HG03280 (cell line): ENCODE data around the gene IPO9.
"Not testable (repeated sequence)": the region's sequence is repeated elsewhere in the genome, so short reads cannot be mapped to it uniquely, and the experiment has no call there.

Source experiments
- ATAC-seq: cut with Tn5 transposase; IDR thresholded peaks from one replicate; pipeline ENCODE4 v1.9.1; 2021; ENCODE audit warnings: mild to moderate bottlenecking, moderate library complexity; ENCODE audit not compliant: unreplicated experiment

The IPO9 gene

DNA sequence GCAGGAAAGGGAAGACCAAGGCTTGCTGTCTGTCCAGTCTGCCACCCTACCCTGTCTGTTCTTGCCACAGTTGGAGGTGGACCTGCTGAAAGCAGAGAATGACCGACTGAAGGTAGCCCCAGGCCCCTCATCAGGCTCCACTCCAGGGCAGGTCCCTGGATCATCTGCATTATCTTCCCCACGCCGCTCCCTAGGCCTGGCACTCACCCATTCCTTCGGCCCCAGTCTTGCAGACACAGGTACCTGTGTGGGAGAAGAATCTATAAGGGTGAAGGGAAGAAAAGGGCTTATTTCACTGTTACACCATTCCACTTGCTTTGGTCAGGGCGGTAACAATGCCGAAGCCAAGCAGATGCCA, 20.3 kb upstream of the IPO9 start:
- no peak for ATAC-seq

DNA sequence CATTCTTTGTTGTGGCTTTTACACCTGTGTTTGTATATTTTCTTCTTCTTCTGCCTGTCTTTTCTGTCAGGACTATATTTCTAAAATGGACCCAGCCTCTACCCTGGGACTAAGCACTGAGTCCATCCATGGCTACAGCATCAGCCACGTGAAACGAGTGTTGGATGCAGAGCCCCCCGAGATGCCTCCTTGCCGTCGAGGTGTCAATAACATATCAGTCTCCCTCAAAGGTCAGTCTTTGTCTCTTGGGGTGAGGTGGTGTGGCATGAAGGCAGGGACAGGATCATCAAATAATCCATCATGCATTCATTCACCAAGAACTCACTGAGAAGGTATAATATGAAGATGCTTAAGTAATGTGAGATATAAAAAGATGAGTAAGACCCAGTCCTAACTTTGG, 19.1 kb upstream of the IPO9 start:
- ATAC-seq = no peak

DNA sequence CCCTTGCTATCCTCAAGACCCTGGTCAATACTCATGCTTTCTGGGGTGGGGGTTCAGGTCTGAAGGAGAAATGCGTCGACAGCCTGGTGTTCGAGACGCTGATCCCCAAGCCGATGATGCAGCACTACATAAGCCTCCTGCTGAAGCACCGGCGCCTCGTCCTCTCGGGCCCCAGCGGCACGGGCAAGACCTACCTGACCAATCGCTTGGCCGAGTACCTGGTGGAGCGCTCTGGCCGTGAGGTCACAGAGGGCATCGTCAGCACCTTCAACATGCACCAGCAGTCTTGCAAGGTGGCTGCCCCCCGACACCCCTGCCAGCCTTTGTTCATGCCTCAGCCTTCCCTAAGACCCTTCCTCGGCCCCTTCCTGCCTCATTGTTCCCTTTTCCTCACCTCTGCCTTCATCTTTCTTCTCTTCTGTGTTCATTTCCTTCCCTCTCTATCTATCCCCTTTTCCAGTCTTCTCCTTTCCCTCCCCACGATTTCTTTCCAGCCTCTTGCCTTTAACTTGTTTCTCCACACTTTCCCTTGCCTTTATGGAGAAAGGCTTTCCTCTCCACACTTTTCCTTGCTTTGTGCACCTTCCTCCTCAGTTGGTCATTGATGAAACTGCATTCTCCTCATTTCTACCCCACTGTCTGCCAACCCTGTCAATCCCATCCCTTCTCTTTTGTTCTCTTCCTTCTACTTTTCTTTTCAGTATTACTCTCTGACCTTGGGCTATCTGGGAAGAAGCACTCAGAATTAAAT, 18.3 kb upstream of the IPO9 start:
- ATAC-seq = no peak

DNA sequence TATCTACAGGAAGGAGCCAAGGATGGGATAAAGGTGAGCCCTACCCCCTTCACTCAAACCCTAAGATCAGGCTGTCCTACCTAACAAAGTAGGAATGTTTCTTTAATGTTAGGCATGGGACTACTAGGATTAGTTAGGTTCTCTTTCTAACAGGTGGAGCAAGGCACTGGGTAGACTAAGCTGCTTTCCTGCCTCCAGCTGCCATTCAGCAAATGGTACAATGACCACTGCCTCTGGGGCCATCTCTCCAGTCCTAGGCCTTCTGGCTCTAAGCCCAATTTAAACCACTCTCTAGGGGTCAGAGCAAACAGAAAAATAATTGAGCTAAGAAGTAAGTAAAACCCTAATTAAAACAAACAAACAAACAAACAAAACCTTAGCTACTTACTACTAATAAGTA, 15.7 kb upstream of the IPO9 start:
- ATAC-seq = no peak

DNA sequence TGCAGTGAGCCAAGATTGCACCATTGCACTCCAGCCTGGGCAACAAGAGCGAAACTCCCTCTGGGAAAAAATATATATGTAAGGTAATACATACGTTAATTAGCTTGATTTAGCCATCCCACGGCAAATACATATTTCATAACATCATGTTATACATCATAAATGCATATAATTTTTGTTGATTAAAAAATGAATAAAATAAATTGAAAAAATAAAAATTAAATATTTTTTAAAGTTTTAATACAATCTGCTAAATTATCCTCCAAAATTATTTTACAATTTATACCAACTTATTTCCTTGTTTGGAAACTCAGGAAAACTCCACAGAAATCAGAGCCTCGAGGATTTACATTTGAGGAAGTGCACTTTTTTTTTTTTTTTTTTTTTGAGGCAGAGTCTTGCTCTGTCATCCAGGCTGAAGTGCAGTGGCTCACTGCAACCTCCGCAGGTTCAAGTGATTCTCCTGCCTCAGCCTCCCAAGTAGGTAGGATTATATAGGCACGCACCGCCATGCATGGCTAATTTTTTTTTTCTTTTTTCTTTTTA, 12.6 kb upstream of the IPO9 start:
- ATAC-seq = no peak

DNA sequence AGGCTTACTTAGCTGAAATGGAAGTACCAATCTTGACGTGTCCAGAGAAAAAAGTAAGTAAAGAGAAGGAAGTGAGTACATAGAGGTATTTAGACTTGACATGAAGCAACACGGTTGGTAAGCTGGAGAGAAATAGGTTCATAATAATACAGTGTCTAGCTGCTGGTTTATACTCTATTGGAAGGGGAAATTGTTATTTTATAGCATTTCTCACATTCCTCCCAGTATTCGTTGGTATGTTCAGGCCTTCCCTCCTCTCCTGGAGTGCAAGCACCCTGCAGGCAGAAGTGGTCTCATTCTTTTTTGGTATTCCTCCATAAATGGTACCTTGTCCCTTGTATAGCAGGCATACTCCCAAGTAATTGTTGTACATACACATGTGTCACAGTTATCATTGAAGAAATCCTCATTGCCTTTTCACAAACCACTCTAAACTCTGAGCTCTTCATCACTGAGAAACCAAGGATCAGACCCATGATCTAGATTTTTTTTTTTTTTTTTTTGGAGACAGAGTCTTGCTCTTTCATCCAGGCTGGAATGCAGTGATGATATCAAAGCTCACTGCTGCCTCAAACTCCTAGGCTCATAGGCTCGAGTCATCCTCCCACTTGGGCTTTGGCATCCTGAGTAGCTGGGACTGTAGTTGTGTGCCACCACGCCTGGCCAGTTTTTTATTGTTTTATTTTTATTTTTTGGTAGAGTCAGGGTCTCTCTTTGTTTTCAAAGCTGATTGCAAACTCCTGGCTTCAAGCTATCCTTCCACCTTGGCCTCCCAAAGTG, 9.8 kb upstream of the IPO9 start:
- no peak for ATAC-seq

DNA sequence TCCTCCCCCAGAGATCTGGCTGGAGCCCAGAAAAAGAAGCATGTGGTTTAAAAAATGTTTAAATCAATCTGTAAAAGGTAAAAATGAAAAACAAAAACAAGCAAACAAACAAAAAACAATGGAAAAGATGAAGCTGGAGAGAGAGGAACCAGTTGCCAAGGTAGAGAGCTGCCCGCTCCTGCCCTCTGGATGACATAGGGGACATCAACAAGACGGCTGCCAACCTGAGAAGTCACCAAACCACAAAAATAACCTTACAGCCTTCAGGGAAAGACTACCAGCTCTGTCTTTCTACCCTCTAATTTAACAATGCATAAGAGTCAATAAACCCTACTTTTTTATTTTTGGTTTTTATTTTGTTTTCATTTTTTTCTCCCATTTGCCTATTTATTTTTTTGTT, 8.5 kb upstream of the IPO9 start:
- no peak for ATAC-seq

DNA sequence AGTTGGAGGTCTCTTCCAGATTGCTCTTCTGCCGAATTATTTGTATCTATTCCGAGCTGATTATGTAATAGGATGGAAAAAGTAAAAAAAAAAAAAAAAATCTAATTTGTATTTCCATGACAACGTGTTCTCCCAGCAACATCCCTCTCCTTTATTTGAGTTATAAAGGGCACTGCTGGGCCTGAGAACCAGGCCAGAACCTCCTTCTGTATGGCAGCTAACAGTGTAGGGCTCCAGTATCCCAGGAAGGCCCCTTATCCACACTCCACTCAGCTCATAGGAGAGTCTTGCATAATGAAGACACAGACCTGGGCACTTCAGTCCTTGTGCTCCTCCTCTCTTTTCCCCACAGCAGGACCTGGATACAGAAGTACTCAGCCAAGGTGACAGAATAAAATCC, 3.7 kb upstream of the IPO9 start:
- no peak for ATAC-seq

DNA sequence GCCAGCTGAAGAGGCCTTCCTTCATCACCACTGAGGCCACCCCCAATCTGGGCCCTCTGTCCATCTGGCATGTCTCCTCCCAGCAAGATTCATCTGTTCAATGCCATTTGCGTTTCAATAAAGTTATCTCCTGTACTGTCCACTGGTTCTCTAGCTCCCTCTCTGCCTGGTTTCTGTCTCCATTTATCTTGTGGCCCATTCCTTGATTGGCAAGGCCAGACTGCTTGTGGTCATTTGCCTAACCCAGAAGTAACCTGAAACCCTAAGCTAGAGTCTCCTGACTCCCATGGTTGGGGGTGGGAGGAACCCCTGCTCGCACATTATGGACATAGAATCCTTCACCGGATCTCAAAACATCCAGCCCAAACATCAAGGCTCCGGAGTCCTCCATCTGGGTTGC, 2.1 kb upstream of the IPO9 start:
- no peak for ATAC-seq

DNA sequence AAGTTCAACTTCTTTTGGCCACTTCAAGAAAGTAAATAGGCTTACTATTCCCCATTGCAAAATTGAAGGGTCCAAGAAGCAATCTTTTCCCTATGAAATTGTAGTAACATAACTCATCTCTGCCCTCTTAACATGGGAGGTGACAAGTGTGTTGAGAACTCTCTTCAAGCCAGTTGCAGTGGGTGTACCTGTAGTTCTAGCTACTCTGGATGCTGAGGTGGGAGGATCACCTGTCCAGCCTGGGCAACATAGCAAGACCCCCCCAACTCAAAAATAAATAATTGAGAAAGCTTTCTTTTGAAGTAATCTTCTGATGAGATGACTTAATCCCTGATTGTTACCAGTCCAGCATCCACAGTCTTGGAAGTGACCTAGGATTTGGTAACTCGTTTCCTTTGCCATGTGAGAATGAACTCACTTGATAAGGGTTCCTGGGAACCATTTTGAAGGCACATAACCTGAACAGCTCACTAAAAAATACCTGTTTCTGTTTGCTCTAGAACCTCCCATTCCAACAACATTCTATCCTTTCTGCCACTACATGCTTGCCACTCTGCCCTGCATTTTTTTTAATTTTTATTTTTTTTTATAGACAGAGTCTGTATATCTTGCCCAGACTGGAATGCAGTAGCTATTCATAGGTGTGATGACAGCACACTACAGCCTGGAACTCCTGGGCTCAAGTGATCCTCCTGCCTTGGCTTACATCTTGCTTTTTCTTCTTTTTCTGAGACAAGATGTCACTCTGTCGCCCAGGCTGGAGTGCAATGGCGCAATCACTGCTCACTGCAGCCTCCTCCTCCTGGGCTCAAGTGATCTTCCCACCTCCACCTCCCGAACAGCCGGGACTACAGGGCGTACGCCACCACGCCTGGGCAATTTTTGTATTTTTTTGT, 1.4 kb upstream of the IPO9 start:
- no peak for ATAC-seq

DNA sequence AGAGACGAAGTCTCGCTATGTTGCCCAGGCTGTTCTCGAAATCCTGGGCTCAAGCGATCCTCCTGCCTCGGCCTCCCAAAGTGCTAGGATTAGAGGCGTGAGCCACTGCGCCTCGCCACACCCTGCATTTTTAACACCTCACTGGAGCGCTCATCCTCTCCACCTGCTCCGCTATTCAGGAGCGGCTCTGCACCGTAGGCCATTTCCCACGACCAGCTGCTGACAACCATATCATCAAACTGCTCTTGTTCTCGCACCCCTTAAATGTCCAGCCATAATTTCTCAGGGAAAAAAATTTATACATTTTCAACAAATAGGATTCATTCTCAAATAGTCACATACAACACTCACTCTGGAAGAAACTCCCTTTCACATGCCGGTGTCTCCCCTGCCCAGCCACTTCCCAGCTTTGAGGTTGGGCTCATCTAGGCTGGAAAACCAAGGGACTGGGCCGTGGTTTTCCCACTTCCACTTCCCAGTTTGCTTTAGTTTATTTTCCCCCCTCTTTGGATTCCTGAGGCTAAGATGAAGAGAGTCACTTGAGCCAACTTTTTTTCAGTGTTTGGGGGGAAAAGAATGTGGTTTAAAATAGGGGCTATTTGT, 639 bp upstream of the IPO9 start:
- ATAC-seq = no peak

DNA sequence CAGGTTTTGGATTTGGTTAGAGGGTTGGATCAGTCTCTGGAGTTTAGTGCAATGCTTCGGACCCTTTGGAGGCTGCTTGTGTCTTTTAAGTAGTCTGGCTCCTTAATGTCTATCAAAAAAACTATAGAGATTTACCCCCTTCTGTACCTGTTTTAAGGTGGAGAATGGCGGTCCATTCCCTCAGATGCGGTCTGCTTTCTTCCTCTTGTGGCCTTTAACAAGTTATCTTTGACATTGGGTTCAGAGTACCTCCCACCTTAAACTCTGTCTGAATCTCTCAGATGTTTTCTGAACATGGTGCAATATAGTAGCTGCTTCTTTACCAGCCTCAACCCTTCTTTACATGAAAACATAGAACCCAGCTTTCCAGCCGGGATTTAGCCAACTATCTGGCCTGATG, 2.4 kb downstream of the IPO9 start:
- no peak for ATAC-seq

DNA sequence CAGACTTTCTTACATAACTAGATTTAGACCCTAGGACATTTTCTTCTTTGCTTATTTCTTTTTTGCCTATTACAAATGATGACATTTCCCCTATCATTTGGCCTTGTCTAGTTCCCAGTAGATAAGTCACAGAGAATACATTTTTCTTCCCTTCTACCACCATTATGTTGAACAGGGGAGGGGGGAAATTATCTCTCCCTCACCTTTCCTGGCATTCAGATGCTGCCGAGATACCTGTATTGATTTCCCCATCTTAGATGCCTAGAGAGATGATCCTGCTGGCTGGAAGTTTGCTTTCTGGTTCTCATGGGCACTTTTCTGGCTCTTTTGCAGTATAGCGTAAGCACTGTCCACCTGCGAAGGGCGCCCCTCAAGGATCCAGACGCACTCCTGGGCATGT, 5.7 kb downstream of the IPO9 start:
- no peak for ATAC-seq

DNA sequence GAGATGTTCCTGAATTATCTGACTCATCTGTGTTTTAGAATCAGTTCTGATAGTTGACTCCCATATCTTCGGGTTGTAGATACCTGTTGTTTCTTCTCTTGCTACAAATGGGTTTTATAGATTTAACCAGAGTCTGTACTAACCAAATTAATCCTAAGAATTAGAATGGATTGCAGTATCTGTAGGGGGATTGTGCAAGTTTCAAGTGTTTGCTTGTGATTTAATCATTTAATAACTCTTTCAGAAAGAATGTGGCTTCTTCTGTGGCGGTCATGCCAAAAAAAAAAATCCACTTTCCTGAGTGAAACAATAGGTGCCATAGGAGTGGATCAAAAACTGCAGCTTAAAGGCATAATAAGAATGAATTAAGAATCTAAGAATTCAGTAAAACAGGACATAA, 9.4 kb downstream of the IPO9 start:
- ATAC-seq = no peak

DNA sequence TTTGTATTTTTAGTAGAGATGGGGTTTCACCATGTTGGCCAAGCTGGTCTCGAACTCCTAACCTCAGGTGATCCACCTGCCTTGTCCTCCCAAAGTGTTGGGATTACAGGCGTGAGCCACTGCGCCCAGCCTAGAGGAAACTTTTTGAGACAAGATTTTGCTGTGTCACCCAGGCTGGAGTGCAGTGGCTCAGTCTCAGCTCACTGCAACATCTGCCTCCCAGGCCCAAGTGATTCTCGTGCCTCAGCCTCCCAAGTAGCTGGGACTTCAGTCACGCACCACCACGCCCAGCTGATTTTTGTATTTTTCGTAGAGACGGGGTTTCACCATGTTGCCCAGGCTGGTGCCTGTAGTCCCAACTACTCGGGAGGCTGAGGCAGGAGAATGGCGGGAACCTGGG, 10.1 kb downstream of the IPO9 start:
- not testable (repeated sequence) for ATAC-seq

DNA sequence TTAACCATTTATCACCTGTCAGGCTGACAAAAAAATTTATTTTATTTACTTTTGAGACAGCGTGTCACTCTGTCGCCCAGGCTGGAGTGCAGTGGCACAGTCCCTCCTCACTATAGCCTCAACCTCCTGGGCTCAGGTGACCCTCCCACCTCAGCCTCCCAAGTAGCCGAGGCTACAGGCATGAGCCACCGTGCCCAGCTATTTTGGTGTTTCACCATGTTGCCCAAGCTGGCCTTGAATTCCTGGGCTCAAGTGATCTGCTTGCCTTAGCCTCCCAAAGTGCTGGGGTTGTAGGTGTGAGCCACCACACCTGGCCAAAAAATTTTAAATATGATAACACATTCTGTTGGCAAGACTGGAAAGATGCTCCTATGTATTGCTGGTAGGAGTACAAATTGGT, 11.1 kb downstream of the IPO9 start:
- ATAC-seq = no peak

DNA sequence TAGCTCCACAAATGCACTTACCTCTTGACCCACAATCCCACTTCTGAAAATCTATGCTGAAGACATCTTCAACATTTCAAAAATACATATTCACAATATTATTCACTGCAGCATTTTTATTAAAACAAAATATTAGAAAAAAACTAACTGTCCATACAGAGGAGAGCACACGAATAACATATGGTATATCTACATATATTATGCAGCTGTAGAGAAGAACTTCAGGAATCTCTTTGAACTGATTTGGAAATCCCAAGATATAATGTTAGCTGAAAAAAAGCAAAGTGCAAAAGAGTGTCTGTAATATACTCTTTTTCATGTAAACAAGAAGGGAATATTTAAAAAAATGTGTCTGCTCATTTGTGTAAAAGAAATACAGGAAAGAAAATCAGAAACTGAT, 11.5 kb downstream of the IPO9 start:
- ATAC-seq = no peak

DNA sequence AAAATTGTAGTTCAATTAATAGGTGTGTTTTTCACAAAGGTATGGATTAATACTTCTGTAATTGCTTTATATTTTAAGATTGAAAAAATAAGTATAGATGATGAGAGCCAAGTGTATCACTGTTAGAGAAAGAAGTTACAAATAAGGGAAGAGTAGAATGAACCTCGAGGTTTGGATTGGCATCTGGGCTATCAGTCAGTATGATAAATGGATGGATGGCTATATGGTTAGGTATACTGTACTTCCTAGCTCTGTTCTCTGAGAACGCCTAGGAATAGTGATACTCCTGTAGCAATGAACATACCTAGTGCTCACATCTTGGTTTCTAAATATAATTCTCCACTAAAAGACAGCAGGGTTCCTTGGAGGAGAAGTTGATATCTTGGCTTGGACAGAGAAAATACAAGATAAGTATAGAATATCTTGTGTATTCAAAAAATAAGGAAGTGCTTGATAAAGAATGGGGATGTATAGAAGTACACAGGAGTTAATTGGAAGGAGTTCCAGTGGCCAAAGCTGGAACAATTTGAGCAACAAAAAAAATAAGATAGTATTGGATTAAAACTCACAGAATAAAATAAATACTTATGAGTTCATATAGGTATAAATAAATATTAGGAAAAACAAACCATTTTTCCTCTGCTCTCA, 12.4 kb downstream of the IPO9 start:
- no peak for ATAC-seq

DNA sequence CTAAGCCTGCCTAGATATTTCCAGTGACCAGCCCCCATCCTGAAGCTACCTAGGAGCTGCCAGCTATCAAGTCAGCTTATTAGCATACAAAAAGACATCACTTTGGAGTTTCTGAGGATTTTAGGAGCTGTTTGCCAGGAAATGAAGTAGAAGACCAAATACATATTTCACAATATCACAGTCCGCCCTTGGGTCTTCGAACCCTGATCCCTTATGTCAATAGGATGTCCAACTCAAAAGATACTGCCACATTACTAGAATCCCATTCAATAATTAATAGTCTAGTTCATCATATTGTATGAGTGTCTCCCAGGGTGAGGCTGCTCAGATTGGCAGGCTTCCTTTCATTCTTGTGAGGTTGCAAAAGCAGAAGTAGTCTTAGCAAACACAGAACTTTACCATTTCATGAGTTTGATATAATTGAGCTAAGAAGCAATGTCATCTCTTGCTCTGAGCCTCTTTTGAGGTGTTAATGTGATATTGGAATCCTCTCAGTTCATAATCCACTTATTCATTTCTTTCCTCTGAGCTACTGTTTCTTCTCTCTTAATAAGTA, 13.6 kb downstream of the IPO9 start:
- ATAC-seq = no peak
